GM19468 (cell line): ENCODE data around the gene GTF2A1L.
"Not testable (repeated sequence)": the region's sequence is repeated elsewhere in the genome, so short reads cannot be mapped to it uniquely, and the experiment has no call there.

Experiments used
- ATAC-seq: cut with Tn5 transposase; IDR thresholded peaks from one replicate; pipeline ENCODE4 v1.9.1; 2021; ENCODE audit warnings: mild to moderate bottlenecking, moderate library complexity, moderate number of reproducible peaks; ENCODE audit not compliant: unreplicated experiment; ENCODE audit errors: extremely low read depth

The GTF2A1L gene

DNA sequence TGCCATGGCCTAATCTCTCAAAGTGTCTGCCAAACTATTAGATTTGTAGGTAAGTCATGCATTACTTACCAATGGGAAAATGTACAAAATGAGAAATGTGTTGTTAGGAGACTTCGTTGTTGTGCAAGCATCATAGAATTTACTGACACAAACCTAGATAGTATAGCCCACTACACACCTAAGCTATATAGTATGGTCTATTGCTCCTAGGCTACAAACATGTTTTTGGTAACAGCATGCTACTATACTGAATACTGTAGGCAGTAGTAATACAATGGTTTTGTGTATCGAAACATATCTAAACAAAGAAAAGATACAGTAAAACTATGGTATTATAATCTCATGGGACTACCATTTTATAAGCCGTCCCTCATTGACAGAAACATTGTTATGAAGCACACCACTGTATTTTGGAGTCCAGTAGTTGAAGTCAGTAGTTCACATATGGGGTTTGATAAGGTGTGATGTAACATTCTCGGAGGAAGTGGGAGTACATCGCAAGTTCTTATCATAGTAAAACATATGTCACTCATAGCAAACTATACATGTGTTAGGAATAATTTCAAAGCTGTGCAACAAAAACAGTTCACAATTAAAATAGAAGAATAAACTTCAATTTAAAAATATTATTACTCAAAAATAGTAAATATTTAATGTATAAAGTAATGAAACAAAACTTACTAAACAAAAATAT lies 12.0 kb upstream of the GTF2A1L start:
- ATAC-seq: no peak

DNA sequence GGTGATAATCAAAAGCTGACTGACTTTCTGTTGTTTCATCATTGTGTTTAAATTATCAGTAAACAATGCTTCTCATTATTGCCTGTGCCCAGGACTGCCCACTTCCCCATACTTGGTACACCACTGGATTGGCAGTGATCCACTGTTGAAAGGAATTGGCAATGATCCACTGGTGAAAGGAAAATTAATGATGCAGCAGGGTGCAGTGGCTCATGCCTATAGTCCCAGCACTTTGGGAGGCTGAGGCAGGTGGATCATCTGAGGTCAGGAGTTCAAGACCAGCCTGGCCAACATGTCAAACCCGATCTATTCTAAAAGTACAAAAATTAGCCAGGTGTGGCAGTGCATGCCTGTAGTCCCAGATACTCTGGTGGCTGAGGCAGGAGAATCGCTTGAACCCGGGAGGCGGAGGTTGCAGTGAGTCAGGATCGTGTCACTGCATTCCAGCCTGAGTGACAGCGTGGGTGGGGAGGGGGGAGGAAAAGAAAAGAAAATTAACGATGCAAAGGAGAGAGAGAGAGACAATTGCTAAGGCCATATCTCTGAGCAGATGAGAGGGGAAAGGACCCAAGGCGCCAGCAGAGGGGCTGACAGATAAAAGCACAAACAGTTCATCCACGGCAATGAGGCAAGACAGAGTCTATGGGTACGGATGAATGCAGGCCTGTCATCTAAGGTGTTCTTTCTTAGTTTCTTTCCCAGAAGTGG lies 10.2 kb upstream of the GTF2A1L start:
- ATAC-seq: no peak

DNA sequence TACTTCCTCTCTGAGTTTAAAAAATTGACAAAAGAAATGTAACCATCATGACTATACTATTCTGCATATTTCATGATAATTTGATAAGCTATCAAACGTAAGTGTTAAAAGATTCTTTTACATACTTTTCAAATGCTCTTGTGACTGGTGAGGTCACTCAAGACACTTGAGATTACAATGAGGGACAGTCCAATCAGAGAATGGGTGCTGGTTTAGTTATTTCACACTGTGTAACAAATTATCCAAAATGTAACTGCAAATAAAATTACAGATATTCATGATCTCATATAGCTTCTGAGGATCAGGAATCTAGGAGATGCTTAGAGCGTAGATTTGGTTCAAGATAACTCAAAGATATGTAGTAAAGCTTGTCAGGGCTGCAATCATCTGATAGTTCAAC lies 4.4 kb upstream of the GTF2A1L start:
- ATAC-seq: no peak

DNA sequence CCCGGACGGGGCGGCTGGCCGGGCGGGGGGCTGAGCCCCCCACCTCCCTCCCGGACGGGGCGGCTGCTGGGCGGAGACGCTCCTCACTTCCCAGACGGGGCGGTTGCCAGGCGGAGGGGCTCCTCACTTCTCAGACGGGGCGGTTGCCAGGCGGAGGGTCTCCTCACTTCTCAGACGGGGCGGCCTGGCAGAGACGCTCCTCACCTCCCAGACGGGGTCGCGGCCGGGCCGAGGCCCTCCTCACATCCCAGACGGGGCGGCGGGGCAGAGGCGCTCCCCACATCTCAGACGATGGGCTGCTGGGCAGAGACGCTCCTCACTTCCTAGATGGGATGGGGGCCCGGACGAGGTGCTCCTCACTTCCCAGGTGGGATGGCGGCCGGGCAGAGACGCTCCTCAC lies 3.1 kb upstream of the GTF2A1L start:
- not testable (repeated sequence) for ATAC-seq

DNA sequence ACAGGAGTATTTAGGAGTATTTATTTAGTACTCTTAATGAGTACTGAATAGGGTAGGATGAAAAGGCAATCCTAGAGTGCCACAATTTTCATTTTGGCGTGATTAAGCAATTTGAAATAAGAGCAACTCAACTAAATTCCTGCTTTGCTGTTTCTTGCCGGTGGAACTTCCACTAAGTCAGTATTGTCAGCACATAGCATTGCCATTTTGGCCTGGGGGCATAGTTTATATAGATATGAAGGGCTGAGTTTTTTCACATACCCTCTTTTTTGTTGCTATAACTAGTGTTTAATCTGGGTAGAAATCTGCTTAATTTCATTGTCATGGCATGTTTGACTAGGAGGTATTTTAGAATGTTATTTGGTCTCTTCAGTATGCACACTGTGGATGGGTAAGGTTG lies 1.9 kb downstream of the GTF2A1L start:
- ATAC-seq: no peak

DNA sequence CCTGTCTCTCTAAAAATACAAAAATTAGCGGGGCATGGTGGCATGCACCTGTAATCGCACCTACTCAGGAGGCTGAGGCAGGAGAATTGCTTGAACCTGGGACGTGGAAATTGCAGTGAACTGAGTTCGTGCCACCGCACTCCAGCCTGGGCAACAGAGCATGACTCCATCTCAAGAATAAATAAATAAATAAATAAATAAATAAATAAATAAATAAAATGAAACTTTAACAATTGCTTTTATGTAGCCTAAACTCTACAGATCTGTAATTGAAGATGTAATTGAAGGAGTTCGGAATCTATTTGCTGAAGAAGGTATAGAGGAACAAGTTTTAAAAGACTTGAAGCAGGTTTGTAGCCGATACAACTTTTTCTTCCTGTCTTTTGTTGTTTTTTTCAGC lies 2.9 kb downstream of the GTF2A1L start:
- ATAC-seq: no peak

DNA sequence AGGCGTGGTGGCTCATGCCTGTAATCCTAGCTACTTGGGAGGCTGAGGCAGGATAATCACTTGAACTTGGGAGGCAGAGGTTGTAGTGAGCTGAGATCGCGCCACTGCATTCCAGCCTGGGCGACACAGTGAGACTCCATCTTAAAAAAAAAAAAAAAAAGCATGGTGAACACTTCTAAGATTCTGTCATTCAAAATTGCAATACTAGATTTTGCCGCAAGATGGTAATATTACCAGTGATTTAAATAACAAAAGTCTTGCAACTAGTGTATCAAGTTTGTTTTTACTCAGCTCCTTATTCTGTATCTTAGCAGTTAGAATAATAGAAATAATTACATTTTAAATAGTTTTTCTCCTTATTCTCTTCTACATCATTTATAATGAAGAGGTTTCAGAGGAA lies 5.0 kb downstream of the GTF2A1L start:
- not testable (repeated sequence) for ATAC-seq

DNA sequence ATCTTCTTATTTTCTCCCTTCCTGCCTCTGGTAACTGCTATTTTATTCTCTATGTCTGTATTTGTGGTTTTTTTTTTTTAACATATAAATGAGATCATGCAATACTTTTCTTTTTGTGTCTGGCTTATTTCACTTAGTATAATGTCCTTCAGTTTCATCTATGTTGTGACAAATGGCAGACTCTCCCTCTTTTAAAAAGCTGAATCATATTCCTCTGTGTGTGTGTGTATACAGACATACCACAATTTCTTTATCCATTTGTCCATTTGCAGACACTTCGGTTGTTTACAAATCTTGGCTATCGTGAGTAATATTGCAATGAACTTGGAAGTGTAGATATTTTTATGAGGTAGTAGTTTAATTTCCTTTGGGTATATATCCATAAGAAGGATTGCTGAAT lies 7.0 kb downstream of the GTF2A1L start:
- no peak for ATAC-seq

DNA sequence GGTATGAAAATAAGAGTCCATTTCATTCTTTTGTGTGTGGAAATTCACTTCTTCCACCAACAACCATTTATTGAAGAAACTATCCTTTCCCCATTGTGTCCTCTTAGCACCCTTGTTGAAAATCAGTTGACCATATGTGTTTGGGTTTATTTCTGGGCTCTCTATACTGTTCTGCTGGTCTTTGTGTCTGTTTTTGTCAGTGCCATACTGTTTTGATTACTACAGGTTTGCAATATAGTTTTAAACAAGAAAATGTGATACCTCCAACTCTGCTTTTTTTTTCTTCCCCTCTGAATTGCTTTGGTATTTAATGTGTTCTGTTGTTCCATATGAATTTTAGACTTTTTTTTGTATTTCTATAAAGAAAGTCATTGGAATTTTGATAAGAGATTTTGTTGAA lies 8.4 kb downstream of the GTF2A1L start:
- no peak for ATAC-seq

DNA sequence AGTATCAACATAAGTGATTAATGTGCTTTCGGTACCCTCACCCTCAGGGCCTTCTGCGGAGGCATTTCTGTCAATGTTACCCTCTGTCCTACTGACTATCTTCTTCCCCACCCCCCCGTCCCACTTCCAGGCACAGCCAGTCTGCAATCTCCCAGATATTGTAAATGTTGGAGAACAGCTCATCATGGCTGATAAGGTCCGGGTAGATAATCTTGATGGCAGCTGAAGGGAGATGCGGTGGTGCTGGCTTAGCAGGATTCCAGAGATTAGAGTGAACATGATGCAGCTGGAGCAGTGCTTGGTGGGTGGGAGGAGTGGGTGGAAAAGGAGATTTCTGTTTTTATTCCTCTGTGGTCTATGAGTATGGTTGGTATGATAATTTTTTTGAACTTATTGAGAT lies 15.5 kb downstream of the GTF2A1L start:
- no peak for ATAC-seq

DNA sequence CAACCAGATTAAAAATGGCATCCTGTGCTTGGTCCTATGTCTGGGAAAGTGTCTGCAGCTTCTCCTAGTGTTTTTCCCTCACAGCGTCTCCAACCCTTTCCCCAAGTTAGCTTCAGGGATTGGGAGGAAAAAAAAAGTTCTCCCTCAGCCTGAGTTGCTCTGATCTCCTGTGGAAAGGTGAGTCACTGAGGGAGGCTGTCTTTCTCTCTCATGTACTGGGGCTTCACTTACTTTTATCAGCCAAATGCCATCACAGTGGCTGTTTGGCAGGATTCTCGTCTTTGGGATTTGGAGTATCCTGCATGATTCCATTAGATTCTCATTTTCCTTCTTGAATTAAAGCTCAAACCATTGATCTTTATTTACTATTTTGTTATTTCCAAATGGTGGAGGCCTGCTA lies 18.1 kb downstream of the GTF2A1L start:
- ATAC-seq: no peak

DNA sequence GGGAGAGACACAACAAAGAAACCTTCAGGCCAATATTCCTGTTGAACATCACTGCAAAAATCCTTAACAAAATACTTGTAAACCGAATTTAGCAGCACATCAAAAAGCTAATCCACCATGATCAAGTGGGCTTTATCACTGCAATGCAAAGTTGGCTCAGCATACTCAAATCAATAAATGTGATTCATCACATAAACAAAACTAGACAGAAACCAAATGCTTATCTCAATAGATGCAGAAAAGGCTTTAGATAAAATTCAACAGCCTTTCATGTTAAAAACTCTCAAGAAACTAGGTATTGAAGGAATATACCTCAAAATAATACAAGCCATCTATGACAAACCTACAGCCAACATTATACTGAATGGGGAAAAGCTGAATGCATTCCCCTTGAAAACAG lies 20.6 kb downstream of the GTF2A1L start:
- no peak for ATAC-seq

DNA sequence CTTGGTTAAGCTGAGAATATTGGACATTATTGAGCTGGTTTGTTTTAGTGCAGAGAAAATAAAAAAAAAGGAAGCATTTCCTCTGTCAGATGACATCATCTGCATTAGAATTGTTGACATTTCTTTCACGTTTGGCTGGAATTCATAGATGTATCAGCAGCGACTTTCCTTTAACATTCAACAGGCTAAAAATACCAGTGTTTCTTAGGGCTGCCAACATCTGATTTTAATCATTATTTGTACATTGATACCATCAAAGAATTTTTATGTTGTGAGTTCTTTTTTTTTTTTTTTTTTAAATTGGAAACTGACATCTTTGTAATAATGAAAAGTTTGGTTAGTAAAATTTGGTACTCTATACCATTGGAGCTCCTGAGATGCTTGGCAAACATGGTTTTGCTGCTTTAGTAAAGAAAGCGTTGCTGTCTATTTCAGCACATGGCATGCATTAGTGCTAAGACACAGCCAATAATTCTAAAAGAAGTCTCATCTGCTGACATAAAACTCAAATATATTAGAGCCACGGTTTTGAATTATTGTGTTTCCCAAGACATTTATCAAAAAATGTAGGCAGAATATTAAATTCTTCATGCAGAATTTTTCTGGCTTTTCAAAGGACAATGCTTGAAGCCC lies 33.6 kb downstream of the GTF2A1L start:
- no peak for ATAC-seq

DNA sequence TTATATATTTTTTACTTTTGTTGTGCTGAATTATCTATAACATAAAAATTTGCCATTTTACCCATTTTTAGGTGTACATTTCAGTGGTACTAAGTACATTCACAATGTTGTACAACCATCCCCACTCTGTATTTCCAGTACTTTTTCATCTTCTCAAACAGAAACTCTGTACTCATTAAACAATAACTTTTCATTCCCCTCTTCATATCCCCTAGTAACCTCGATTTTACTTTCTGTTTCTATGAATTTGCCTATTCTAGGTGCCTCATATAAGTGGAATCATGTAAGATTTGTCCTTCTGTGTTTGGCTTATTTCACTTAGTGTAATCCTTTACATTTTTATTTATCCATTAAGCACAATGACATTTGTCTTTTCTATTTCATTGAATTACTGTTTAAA lies 51.3 kb downstream of the GTF2A1L start:
- peak; percentile 79 for ATAC-seq

DNA sequence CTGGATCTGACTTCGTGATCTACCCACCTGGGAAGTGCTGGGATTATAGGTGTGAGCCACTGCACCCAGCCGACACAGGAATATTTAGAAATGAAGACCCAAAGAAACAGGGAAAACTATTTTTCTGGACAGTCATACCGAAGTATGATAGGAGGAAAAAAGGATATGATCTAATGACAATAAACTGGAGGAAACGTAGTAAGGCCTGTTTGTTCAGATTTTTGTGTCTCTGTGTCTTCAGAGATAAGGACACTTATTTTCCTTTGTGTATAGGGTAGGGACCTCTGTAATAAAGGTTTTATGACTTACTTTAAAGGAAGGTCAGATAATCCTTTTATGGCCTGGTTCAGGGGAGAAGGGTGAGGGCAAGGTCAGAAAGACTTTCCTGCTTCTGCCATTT lies 55.9 kb downstream of the GTF2A1L start:
- no peak for ATAC-seq

DNA sequence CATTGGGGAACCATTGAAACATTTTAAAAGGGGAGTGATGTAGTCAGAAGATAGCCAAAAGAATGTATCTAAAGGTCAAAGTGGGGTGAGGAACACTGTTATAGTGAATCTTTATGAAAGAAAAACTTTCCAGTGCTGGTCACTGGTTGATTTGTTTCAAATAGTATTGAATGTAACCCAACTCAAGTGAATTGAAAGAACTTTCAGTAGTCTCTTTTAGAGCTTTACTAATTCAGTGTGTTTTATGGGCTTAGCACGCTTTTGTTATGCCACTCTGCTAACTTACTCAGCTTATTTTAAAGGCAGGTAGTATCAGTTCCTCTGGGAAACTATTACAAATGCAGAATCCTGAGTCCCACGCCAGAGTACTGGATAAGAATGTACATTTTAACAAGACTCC lies 57.3 kb downstream of the GTF2A1L start:
- peak; percentile 53 for ATAC-seq

DNA sequence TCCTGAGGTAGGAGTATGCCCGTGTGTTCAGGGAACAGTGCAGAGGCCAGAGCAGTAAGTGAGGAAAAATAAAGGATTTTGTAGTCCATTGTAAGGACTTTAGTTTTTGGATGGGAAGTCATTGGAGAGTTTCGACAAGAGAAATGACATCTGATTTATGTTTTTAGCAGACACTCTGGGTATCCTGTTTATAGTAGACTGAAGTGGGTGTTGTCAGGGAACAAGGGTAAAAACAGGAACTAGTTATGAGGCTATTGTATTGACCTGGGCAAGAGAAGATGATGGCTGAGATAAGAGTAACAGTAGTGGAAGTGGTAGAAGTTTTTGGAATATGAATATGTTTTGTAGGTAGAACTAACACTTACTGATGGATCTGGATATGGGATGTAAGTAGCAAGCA lies 59.8 kb downstream of the GTF2A1L start:
- no peak for ATAC-seq

DNA sequence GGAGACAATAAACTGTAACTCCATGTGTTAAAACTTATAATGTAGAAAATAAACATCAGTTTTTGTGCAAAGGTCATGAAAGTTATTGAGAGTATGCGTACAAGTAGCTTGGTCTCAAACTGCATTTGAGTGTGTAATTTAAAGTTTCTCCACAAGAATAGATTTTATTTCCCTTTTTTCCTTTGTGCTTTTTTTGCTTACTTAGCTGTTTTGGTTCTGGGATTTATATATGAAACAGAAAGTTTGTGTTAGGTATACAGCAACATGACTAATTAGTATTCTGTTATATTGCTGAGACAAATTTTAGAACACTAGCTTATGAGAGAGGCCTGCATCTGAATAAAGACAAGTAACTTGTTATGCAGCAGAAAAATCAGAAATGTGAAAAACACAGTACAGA lies 67.5 kb downstream of the GTF2A1L start:
- no peak for ATAC-seq

DNA sequence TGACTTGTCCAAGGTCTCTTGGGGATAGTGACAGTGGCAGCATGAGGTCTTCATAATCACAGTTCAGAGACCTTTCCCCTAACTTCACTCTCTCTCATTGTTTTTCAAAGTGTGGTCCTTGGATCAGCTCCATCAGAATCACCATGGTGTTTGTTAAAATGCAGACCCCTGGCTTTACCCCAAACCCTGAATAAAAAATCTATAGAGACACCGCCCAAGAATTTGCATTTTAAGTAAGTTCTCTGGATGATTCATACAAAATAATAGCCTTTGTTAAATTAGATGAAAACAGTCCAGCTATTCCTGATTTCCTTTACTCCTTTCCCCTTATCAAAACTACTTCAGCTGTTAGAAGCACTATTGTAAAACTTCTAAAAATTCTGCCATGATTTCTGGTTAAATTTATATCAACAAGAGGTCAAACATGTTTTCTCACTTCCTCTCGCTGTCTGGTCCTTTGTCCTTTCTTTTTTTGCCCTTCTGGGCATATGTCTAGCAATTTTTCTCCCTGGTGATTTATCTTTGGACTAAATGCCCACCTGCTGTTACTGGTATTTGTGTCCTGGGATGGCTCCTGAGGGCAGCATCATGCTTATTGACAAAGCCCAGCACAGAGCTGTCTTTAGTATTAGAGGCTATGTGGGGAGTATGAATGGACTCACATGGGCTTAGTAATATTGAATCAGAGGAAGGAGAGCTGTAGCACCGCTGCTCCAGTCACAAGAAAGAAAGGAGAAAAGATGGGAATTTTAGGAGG lies 74.5 kb downstream of the GTF2A1L start:
- no peak for ATAC-seq

DNA sequence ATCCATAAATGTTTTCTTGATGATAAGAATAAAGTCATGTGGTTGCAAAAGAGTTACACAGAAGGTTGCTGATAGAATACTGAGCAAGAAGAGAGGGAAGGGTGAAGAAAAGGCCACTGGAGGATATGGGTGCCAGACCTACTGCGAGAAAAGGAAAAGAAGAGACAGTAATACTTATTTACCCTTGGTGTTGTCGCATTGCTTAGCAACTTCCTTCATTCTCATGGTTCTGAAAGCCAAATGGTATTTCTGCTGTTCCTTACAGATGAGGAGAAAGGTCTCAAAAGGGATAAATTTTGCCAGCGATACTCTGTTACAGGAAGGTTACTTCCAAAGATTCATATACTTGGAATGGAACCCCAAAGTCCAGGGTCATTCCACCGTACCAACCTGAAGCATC lies 75.4 kb downstream of the GTF2A1L start:
- ATAC-seq: no peak

DNA sequence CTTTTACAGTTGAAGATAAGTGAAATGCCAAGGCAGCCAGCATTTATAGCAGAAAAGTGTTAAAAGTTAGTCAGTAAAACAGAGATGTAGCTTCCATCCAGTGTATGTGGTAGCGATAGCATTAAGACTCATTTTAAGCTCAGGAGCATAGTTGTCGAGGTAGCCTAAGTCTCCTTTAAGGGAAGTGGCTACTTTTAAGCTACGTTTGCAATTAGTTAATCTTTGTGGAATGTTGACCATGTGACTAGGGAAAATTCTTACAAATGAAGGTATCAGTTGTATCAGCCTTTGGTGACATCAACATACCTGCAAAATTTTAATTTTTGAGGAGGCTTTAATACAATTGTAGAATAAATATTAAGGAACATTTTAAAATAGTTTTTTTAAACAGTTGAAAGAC lies 76.0 kb downstream of the GTF2A1L start:
- ATAC-seq: no peak
